HG03469 (cell line): ENCODE measurements around the gene VSTM5.
A peak's percentile ranks its signal among the peaks of the same experiment; 100 is the strongest.
"Not testable (repeated sequence)": the region's sequence is repeated elsewhere in the genome, so short reads cannot be mapped to it uniquely, and the experiment has no call there.

ENCODE experiments used
- ATAC-seq: cut with Tn5 transposase; IDR thresholded peaks from one replicate; pipeline ENCODE4 v1.9.1; 2021; ENCODE audit warnings: mild to moderate bottlenecking, moderate library complexity, moderate number of reproducible peaks; ENCODE audit not compliant: unreplicated experiment

The VSTM5 gene

DNA sequence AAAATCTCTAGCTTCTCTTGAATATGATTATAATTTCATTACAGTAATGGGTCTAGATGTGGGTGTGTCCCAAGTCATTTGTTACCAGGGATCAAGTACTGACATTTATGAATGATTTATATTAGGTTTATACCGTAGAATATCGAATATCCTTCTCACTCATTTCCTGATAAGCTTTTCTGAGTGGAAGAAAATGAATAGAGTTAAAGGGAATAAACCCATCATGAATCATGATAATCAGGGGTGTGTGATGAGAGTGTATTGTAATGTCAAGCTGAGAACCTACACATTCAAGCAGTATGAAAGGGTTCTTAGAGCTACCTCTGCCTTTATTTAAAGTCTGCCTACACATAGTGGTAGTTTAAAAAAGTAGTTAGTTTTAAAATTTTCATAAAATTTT lies 49.1 kb downstream of the VSTM5 start:
- ATAC-seq, result no peak

DNA sequence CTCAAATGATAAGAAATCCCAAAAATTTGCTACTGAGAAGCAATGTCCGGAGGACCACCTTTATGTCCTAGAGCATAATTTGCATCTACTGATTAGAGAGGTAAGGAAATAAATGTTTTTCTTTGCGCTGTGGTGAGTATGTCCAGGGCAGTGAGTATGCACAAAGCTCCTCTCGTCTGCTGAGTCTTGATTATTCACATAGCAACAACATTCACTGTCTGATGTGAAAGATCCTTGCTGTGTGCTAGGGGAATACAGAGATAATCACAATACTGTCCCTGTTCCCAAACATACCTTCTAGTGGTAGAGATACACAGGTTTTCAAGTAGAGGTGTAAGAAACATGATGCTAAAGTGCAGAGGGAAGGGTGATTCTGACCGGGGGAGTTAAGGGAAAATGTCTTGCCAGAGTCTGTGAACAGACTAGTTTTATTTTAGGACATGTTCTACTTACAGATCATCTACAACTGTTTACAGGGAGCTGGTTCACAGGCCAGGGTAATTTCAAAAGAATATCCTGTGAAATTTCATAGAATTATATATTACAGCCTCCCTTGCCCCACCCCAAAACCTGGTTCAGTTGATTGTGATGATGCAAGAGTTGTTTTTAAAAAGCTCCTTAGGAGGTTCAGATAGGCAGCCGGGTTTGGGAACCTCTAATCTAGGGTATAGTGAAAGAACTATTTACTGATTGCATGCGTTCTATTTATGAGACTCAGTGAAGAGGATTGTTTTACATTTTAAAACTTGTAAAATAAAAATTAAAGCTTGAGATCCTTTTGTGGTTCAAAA lies 53.8 kb downstream of the VSTM5 start:
- no peak for ATAC-seq

DNA sequence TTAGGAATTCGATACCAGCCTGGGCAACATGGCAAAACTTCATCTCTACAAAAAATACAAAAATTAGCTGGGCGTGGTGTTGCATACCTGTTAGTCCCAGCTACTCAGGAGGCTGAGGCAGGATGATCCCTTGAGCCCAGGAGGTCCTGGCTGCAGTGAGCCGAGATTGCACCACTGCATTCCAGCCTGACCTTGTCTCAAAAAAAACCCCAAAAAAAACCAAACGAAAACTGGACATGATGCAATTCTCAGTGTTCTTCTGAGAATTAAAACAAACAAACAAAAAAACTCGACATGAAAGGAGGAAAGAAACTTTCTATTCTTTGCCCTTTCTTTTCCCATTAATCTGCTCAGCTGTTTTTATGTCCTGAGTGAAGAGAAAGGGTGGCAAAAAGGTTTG lies 58.9 kb downstream of the VSTM5 start:
- no peak for ATAC-seq

DNA sequence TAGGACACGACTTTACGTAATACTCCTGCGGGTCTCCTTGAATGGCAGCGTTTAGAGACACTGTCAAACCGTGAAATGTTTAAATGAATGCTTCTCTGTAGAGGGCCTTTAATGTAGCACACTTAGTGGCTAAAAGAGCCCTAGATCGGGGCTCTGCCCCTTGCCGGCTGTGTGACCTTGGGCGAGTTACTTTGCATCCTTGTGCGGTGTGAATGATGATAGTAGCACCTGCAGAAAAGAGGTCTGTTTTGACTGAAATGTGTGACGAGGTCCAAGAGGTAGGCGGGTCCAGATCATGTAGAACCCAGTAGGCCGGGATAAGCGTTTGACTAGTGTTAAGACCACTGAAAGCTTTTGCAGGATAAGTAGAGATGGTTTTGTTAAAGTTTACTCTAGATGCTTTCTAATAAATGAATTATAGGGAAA lies 65.5 kb downstream of the VSTM5 start:
- peak; percentile 23 for ATAC-seq

DNA sequence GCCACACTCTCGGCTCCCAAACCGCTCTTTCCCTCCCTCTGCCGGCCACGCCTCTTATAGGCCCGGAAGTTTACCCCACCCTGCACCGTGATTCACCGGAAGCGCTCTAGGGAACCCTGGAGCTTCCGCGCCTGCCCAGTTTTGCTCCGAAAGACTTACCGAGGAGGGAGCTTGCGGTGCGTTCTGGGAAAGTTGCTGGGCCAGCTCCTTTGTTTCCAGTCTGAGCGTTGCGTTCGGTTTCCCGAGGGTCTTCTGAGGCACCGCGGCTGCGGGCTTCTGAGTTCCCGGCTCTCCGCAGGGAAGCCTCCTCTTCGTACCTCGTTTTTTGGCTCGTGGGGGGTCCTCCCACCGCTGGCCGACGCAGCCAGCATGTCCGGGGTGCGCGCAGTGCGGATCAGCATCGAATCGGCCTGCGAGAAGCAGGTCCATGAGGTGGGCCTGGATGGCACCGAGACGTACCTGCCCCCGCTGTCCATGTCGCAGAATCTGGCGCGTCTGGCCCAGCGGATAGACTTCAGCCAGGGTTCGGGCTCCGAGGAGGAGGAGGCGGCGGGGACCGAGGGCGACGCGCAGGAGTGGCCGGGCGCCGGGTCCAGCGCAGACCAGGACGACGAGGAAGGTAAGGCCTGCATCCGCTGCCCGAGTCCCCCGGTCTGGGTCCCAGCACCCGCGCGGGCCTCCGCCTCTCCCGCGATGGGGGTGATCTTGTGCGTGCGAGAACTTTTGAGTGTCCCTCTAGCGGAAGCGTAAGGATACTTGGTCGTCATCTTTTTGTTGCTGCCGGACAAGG lies 66.1 kb downstream of the VSTM5 start, which contains the start of gene MED17:
Gene MED17, plus strand, starts transcription at position 138 of the 790 bp plus-strand sequence. Its CDS starts 232 bp downstream, at position 370.
- peak; percentile 91 for ATAC-seq

DNA sequence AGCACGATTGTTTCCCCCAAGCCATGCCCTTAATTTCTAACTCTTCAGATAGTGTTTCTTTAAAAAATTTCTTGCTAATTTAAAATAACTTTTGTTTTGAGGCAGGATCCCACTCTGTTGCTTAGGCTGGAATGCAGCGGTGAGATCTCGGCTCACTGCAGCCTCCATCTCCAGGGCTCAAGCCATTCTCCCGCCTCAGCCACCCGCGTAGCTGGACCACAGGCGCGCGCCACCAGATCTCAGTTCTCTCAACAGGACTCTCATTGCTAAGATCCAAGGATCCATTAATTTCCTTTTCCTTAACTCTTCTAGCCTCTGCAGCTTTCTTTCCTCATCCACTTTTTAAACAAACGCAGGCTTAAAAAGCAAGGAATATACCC lies 66.7 kb downstream of the VSTM5 start:
- ATAC-seq, result peak; percentile 23

DNA sequence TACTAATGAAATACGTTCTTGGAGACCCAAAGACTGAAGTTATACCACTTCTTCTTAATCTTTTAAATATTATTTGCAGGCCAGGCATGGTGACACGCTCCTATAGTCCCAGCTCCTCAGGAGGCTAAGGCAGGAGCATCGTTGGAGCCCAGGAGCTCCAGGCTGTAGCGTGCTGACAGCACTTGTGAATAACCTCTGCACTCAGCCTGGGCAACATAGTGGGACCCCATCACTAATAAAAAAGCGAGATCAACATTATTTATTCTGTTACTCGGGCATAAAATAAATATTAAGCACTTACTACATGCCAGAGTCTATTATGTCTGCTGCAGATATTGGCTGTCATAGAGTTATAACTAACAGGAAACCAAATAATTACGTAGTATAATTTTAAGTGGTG lies 67.1 kb downstream of the VSTM5 start:
- no peak for ATAC-seq

DNA sequence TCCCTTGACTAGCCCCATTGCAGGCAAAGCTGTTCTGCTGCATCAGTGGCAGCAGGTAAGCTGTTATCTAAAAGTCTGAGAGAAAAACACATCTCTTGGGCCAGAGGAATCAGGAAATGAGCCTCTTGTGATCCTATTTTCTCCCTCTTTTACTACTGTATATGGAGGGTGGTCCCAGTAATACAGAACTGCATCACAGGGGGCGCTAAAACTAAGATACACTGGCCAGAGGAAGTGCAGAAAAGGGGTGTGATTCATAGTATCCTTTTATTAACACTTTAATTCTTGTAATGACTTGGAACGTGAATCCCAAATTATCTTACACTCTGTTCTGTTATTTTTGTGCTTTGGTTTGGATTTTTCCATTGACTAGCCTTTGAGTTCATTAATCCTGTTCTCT lies 75.1 kb downstream of the VSTM5 start:
- no peak for ATAC-seq

DNA sequence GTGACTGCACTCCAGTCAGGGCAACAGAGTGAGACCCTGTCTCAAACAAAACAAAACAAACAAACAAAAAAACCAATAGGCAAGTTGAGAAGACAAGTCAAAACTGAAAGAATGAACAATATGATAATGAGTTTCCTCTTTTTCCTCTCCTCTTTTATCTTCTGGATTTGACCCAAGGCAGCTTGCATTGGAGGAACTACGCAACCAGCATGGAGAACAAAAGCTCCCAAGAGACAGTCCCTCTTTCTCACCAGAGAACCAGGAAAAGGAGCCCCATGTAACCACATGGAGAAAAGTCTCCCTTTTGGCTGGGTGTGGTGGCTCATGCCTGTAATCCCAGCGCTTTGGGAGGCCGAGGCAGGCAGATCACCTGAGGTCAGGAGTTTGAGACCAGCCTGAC lies 75.9 kb downstream of the VSTM5 start:
- ATAC-seq, result not testable (repeated sequence)

DNA sequence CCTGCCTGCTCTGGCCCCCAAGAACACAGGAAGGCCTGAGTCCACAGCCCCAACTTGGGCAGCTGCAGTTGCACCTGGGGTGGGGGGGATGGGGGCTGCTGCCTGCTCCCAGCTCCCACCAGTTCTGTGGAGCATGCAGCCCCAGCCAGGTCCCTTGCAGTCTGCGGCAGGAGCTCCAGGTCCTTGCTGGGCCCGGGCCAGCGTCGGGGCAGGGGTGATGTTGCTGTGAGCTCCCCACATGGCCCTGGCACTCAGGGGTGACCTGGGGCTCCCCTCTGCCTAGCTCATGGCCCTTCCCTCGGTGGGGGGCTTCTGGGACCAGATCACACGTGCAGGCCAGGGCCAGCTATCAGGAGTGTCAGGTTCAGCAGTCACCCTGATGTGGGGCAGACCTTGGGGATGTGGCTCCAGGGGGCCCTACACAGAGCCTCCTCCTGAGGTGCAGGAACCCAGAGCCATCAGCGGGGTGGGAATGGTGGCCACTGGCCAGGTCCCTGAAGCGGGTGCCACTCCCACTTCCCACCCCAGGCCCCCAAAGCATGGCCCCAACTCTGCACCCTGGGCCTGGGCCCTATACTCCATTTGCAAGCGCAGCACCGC lies 76.7 kb downstream of the VSTM5 start:
- no peak for ATAC-seq

DNA sequence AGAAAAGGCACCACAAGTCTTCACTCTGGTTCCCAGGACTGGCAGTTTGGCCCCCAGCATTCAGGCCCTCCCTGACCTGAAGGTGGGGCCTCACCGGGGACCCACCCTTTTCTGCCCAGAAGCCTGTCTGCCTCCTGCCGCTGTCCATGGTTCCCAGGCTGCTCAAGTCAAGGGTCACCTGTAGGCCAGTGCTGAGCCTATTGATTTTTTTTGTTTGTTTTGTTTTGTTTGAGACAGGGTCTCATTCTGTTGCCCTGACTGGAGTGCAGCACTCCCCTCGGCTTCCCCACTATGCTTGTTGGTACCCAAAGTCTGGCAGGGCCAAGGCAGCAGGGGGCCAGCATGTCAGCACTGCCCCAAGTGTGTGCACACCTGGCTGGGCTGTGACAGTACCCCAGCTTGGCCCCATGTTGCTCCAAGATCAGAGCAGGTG lies 77.4 kb downstream of the VSTM5 start:
- ATAC-seq, result no peak

DNA sequence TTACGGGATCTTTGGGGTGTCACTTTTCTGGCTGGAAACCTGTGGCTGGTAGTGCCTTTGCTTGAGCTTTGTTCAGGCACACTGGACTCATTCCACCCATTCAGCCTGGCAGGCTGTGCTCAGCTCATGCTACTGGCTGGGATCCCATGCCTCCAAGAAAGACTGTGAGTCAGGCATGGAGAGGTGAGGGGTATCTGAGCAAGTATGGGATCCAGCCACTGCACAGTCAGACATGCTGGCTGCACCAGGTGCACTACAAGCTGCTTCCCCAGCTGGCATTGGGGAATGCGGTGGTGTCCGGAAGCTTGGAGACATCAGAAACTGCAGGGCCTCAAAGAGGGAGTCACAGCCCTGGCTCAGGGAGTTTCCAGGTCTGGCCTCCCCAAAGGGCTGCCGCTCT lies 78.3 kb downstream of the VSTM5 start:
- no peak for ATAC-seq

DNA sequence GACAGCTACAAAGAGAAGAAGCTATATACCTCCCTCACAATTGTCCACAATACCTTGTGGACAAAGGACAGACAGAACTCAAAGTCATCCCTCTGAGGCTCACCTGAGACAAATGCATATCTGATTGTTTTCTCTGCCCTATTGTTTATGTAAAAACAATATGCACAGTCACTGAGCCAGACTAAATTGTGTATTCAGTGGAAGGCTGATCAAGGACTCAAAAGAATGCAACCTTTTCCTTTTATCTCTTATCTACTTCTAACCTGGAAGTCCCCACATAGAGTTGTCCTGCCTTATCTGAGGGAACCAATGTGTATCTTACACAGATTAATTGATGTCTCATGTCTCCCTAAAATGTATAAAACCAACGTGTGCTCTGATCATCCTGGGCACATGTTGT lies 80.3 kb downstream of the VSTM5 start:
- ATAC-seq, result no peak
